VCaP (cell line): ENCODE measurements around the gene LHFPL5.

ENCODE experiments used
- H3K27ac ChIP-seq: fragments of 450-650 bp; 2 replicates; pipeline ENCODE4 v1.5.1; 2017
- TF ChIP-seq, protein P1 (sequence below): fragments of 450-650 bp; conservative IDR thresholded peaks from 2 replicates; pipeline ENCODE4 v1.5.1; 2017; ENCODE audit warnings: mild to moderate bottlenecking, moderate library complexity

The LHFPL5 gene

GRCh38 chr6:35856250-35856649 lies 51.1 kb downstream of the LHFPL5 start:
- no peak overlapping the region for H3K27ac ChIP-seq
- TF ChIP-seq, protein P1, sequence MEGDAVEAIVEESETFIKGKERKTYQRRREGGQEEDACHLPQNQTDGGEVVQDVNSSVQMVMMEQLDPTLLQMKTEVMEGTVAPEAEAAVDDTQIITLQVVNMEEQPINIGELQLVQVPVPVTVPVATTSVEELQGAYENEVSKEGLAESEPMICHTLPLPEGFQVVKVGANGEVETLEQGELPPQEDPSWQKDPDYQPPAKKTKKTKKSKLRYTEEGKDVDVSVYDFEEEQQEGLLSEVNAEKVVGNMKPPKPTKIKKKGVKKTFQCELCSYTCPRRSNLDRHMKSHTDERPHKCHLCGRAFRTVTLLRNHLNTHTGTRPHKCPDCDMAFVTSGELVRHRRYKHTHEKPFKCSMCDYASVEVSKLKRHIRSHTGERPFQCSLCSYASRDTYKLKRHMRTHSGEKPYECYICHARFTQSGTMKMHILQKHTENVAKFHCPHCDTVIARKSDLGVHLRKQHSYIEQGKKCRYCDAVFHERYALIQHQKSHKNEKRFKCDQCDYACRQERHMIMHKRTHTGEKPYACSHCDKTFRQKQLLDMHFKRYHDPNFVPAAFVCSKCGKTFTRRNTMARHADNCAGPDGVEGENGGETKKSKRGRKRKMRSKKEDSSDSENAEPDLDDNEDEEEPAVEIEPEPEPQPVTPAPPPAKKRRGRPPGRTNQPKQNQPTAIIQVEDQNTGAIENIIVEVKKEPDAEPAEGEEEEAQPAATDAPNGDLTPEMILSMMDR: no peak

DNA sequence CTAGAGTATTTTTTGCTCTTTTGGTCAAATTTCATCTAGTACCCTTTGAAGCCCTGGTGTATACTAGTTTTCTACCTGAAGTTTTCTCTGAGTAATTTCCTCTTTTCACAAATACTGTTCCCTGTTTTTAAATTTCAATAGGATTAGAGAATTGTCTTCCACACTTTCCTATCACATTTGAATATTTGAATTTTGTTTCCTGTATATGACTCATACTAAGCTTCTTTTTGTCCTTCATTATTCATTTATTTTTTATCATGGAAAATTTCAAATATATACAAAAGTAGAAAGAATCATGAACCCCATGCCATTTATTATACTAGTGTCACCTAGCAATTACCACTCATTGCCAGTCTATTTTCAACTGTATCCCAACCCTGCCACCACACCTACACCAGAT lies 52.7 kb downstream of the LHFPL5 start:
- no peak overlapping the region for H3K27ac ChIP-seq
- TF ChIP-seq, protein P1: no peak

DNA sequence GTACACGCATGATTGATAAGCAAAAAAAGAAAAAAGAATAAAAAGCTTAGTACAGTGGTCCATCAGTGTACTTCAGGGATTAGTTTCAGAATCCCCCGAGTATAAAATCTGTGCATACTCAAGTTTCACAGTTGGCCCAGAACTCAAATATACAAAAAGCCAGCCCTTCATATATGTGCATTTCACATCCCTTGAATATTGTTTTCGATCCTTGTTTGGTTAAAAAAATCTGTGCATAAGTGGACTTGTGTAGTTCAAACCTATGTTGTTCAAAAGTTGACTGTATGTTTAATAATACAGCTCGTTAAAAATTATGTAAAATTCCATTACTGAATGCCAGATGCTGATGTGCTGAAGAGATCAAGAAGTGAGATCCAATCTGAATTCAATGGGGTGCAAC lies 54.2 kb downstream of the LHFPL5 start:
- no peak overlapping the region for H3K27ac ChIP-seq
- TF ChIP-seq, protein P1: no peak
